D341Med (cell line): ENCODE results near the gene SLC24A1.

Experiments
- DNase-seq: peaks from one replicate; pipeline ENCODE4 v3.0.0; 2012; ENCODE audit warnings: low spot score

The SLC24A1 gene

GRCh38 chr15:65618560-65619109 lies 3.1 kb upstream of the SLC24A1 start:
- no peak for DNase-seq

GRCh38 chr15:65619626-65620290 lies 2.0 kb upstream of the SLC24A1 start:
- no peak for DNase-seq

GRCh38 chr15:65620833-65621232 lies 905 bp upstream of the SLC24A1 start:
- DNase-seq = no peak

GRCh38 chr15:65623103-65623502 lies 1.4 kb downstream of the SLC24A1 start:
- no peak for DNase-seq

GRCh38 chr15:65626856-65627255 lies 5.1 kb downstream of the SLC24A1 start:
- DNase-seq = no peak

GRCh38 chr15:65629548-65629947 lies 7.8 kb downstream of the SLC24A1 start:
- DNase-seq = no peak

- no peak for DNase-seq
Observed at GRCh38 chr15:65630760-65631159, 9.0 kb downstream of the SLC24A1 start.

- DNase-seq = no peak
Observed at GRCh38 chr15:65631503-65631902, 9.8 kb downstream of the SLC24A1 start.

- DNase-seq = no peak
Observed at GRCh38 chr15:65632780-65633375, 11.1 kb downstream of the SLC24A1 start.

- no peak for DNase-seq
Observed at GRCh38 chr15:65633752-65634151, 12.0 kb downstream of the SLC24A1 start.

GRCh38 chr15:65634356-65634755 lies 12.6 kb downstream of the SLC24A1 start:
- no peak for DNase-seq

- no peak for DNase-seq
Observed at GRCh38 chr15:65638109-65638508, 16.4 kb downstream of the SLC24A1 start.

- peak; percentile 78 for DNase-seq
Observed at GRCh38 chr15:65638681-65639089, 16.9 kb downstream of the SLC24A1 start.

- DNase-seq = no peak
Observed at GRCh38 chr15:65639509-65639908, 17.8 kb downstream of the SLC24A1 start.

- DNase-seq = no peak
Observed at GRCh38 chr15:65641768-65642475, 20.2 kb downstream of the SLC24A1 start.

- no peak for DNase-seq
Observed at GRCh38 chr15:65642594-65642993, 20.9 kb downstream of the SLC24A1 start.

- no peak for DNase-seq
Observed at GRCh38 chr15:65644282-65644681, 22.5 kb downstream of the SLC24A1 start.

- no peak for DNase-seq
Observed at GRCh38 chr15:65645392-65645791, 23.7 kb downstream of the SLC24A1 start.

- no peak for DNase-seq
Observed at GRCh38 chr15:65646486-65646885, 24.7 kb downstream of the SLC24A1 start.

- DNase-seq = no peak
Observed at GRCh38 chr15:65650312-65651041, 28.7 kb downstream of the SLC24A1 start.

GRCh38 chr15:65651042-65651322 lies 29.2 kb downstream of the SLC24A1 start:
- no peak for DNase-seq
